Neural progenitor cell (in vitro differentiated cells): ENCODE results near the gene ASB3.

ENCODE experiments used
- EZH2 ChIP-seq: fragments of 200-600 bp; sonication (generic); IDR thresholded peaks from 2 replicates; pipeline ENCODE4 v1.6.1; 2017; ENCODE audit warnings: antibody characterized with exemption, mild to moderate bottlenecking, moderate library complexity
- EZH2phosphoT487 ChIP-seq: fragments of 200-600 bp; sonication (generic); IDR thresholded peaks from 2 replicates; pipeline ENCODE4 v1.6.1; 2017; ENCODE audit warnings: antibody characterized with exemption
- TF ChIP-seq, protein P1 (sequence below): fragments of 200-600 bp; sonication (generic); IDR thresholded peaks from 2 replicates; pipeline ENCODE4 v1.5.1; 2017; ENCODE audit warnings: antibody characterized with exemption, mild to moderate bottlenecking

DNA sequence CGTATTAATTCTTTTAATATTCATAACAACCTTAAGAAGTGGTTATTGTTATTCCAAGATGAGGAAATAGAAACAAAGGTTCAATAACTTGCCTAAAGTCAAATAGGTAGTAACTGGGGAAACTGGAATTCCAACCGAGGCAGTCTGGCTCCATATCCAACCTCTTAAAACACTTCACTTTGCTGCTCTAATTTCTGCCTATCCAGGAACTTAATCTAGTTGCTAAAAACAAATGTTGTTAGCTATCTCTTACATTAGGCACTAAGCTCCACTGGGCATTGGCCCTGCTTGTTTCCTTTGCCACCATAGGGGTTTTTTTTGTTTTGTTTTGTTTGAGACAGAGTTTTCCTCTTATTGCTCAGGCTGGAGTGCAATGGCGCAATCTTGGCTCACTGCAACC is 24.8 kb upstream of the ASB3 start:
- TF ChIP-seq, protein P1, sequence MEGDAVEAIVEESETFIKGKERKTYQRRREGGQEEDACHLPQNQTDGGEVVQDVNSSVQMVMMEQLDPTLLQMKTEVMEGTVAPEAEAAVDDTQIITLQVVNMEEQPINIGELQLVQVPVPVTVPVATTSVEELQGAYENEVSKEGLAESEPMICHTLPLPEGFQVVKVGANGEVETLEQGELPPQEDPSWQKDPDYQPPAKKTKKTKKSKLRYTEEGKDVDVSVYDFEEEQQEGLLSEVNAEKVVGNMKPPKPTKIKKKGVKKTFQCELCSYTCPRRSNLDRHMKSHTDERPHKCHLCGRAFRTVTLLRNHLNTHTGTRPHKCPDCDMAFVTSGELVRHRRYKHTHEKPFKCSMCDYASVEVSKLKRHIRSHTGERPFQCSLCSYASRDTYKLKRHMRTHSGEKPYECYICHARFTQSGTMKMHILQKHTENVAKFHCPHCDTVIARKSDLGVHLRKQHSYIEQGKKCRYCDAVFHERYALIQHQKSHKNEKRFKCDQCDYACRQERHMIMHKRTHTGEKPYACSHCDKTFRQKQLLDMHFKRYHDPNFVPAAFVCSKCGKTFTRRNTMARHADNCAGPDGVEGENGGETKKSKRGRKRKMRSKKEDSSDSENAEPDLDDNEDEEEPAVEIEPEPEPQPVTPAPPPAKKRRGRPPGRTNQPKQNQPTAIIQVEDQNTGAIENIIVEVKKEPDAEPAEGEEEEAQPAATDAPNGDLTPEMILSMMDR: no peak
- no peak for TF ChIP-seq EZH2phosphoT487
- no peak for TF ChIP-seq EZH2
